ENCODE results near the gene TNFRSF1A.
A peak's percentile ranks its signal among the peaks of the same experiment; 100 is the strongest.
"Not testable (repeated sequence)": the region's sequence is repeated elsewhere in the genome, so short reads cannot be mapped to it uniquely, and the experiment has no call there.

TNFRSF1A gene

GRCh38 chr12:6295094-6295811, 46.6 kb downstream of the TNFRSF1A start:
- DNase-seq, result no peak

GRCh38 chr12:6294156-6295093, 47.5 kb downstream of the TNFRSF1A start:
- DNase-seq, result no peak

- DNase-seq, result no peak
These were observed 49.3 kb downstream of the TNFRSF1A start for GRCh38 chr12:6292606-6293005.

GRCh38 chr12:6289906-6290305, 52.0 kb downstream of the TNFRSF1A start:
- not testable (repeated sequence) for DNase-seq

- DNase-seq, result not testable (repeated sequence)
These were observed 52.8 kb downstream of the TNFRSF1A start for GRCh38 chr12:6289081-6289480.

- DNase-seq, result no peak
These were observed 53.6 kb downstream of the TNFRSF1A start for GRCh38 chr12:6288235-6288634.

GRCh38 chr12:6285532-6286306, 56.2 kb downstream of the TNFRSF1A start:
- DNase-seq, result no peak

GRCh38 chr12:6285063-6285477, 56.8 kb downstream of the TNFRSF1A start:
- DNase-seq, result peak; percentile 38 to 51

- no peak for DNase-seq
These were observed 57.6 kb downstream of the TNFRSF1A start for GRCh38 chr12:6284273-6284672.

- no peak for DNase-seq
These were observed 59.4 kb downstream of the TNFRSF1A start for GRCh38 chr12:6282453-6282840.

- DNase-seq, result no peak
These were observed 60.6 kb downstream of the TNFRSF1A start for GRCh38 chr12:6281081-6281809.

GRCh38 chr12:6280672-6281071, 61.2 kb downstream of the TNFRSF1A start:
- DNase-seq, result no peak

GRCh38 chr12:6280053-6280469, 61.8 kb downstream of the TNFRSF1A start:
- no peak for DNase-seq

GRCh38 chr12:6279631-6280030, 62.2 kb downstream of the TNFRSF1A start:
- DNase-seq, result no peak

GRCh38 chr12:6279256-6279628, 62.6 kb downstream of the TNFRSF1A start:
- DNase-seq, result no peak
